ENCODE results near the gene MMP19.

Gene MMP19

GRCh38 chr12:55820679-55821078, 22.1 kb downstream of the MMP19 start:
- TF ChIP-seq REST (IDR thresholded peaks at IDR 0.05; ENCODE audit: insufficient read depth in 1 of 2, low read depth in 2 of 2, low read length in 2 of 2), result no peak
- TF ChIP-seq TAF1 (IDR thresholded peaks at IDR 0.05; ENCODE audit: borderline replicate concordance, insufficient read depth, low read length), result no peak
- TF ChIP-seq SIN3A (IDR thresholded peaks at IDR 0.05; ENCODE audit: borderline replicate concordance, insufficient read depth, low read length), result no peak
- TF ChIP-seq FOXP2 (optimal IDR thresholded peaks at IDR 0.05; ENCODE audit: borderline replicate concordance, extremely low read depth, extremely low read length, insufficient read depth), result no peak

- TF ChIP-seq POLR2AphosphoS5 (IDR thresholded peaks at IDR 0.05; ENCODE audit: low read depth, low read length), result no peak
- TF ChIP-seq SIN3A (IDR thresholded peaks at IDR 0.05; ENCODE audit: borderline replicate concordance, insufficient read depth, low read length), result no peak
- no peak for TF ChIP-seq REST (IDR thresholded peaks at IDR 0.05; ENCODE audit: insufficient read depth in 1 of 2, low read depth in 2 of 2, low read length in 2 of 2)
- TF ChIP-seq TAF1 (IDR thresholded peaks at IDR 0.05; ENCODE audit: borderline replicate concordance, insufficient read depth, low read length), result no peak
- no peak for TF ChIP-seq FOXP2 (optimal IDR thresholded peaks at IDR 0.05; ENCODE audit: borderline replicate concordance, extremely low read depth, extremely low read length, insufficient read depth)
Measured at GRCh38 chr12:55818886-55819285, 23.9 kb downstream of the MMP19 start.

GRCh38 chr12:55818140-55818728, 24.5 kb downstream of the MMP19 start:
- TF ChIP-seq SIN3A (IDR thresholded peaks at IDR 0.05; ENCODE audit: borderline replicate concordance, insufficient read depth, low read length) (peak; percentile 25; the same call in 1 of the 2 replicates), TAF1 (IDR thresholded peaks at IDR 0.05; ENCODE audit: borderline replicate concordance, insufficient read depth, low read length) (no peak), POLR2AphosphoS5 (IDR thresholded peaks at IDR 0.05; ENCODE audit: low read depth, low read length) (peak; percentile 55; the same call in 1 of the 2 replicates), REST (IDR thresholded peaks at IDR 0.05; ENCODE audit: insufficient read depth in 1 of 2, low read depth in 2 of 2, low read length in 2 of 2) (0 out of 4 replicates have a peak, but pooled peaks of 1 of the 2 experiments have one; percentile 11)

GRCh38 chr12:55817345-55818139, 25.2 kb downstream of the MMP19 start, which contains the start of the genes ORMDL2 and SARNP:
Gene ORMDL2, plus strand, starts transcription at chr12:55818041. Its CDS starts 959 bp downstream, at chr12:55819000.
Gene SARNP, minus strand, starts transcription at chr12:55817724. Its CDS starts 23 bp downstream, at chr12:55817701.
- TF ChIP-seq FOXP2 (optimal IDR thresholded peaks at IDR 0.05; ENCODE audit: borderline replicate concordance, extremely low read depth, extremely low read length, insufficient read depth) (no peak), SIN3A (IDR thresholded peaks at IDR 0.05; ENCODE audit: borderline replicate concordance, insufficient read depth, low read length) (no peak; the same call in 1 of the 2 replicates), TAF1 (IDR thresholded peaks at IDR 0.05; ENCODE audit: borderline replicate concordance, insufficient read depth, low read length) (peak; percentile 85; the same call in 1 of the 2 replicates), REST (IDR thresholded peaks at IDR 0.05; ENCODE audit: insufficient read depth in 1 of 2, low read depth in 2 of 2, low read length in 2 of 2) (0 out of 4 replicates have a peak, but pooled peaks of 1 of the 2 experiments have one; percentile 32), POLR2AphosphoS5 (IDR thresholded peaks at IDR 0.05; ENCODE audit: low read depth, low read length) (peak; percentile 88)
